Neuronal stem cell (in vitro differentiated cells): ENCODE measurements around the gene DNM1.

Experiments
- DNase-seq: peaks from one replicate; pipeline ENCODE4 v3.0.0-alpha.2; 2013; ENCODE audit warnings: low spot score
- H2AFZ ChIP-seq: one replicate; pipeline ENCODE4 v1.6.1; 2013; ENCODE audit warnings: mild to moderate bottlenecking, low read length, inconsistent platforms
- H2AK5ac ChIP-seq: 2 replicates; pipeline ENCODE4 v1.6.1; 2013; ENCODE audit warnings: low read depth, mild to moderate bottlenecking, inconsistent platforms, low read length, moderate library complexity, mixed read lengths
- H2BK120ac ChIP-seq: 2 replicates; pipeline ENCODE4 v1.6.1; 2013; ENCODE audit warnings: low read depth, mild to moderate bottlenecking, inconsistent platforms, low read length, moderate library complexity, mixed read lengths
- H2BK12ac ChIP-seq: one replicate; pipeline ENCODE4 v1.6.1; 2013; ENCODE audit warnings: low read length, inconsistent platforms
- H2BK15ac ChIP-seq: 2 replicates; pipeline ENCODE4 v1.6.1; 2013; ENCODE audit warnings: mild to moderate bottlenecking, low read length, inconsistent platforms, mixed read lengths
- H2BK5ac ChIP-seq: one replicate; pipeline ENCODE4 v1.6.1; 2013; ENCODE audit warnings: inconsistent platforms, mild to moderate bottlenecking, low read length, moderate library complexity
- H3K14ac ChIP-seq: one replicate; pipeline ENCODE4 v1.6.1; 2013; ENCODE audit warnings: low read length, inconsistent platforms
- H3K18ac ChIP-seq: 2 replicates; pipeline ENCODE4 v1.6.1; 2013; ENCODE audit warnings: low read length, inconsistent platforms
- H3K23ac ChIP-seq: 2 replicates; pipeline ENCODE4 v1.6.1; 2013; ENCODE audit warnings: low read depth, mild to moderate bottlenecking, mixed read lengths, low read length, inconsistent platforms; ENCODE audit not compliant: poor library complexity
- H3K27ac ChIP-seq: replicated peaks from 3 replicates; pipeline ENCODE4 v1.5.1; 2013; ENCODE audit warnings: low read length, inconsistent platforms
- H3K27me3 ChIP-seq, 3 experiments: 2 replicates each; pipeline ENCODE4 v1.6.1; 2013; ENCODE audit warnings: low read length in 3 of 3, mild to moderate bottlenecking in 2 of 3, inconsistent platforms in 1 of 3, low read depth in 1 of 3, mixed read lengths in 1 of 3, moderate library complexity in 1 of 3; ENCODE audit not compliant: control insufficient read depth in 3 of 3, insufficient read depth in 3 of 3
- H3K36me3 ChIP-seq, 2 donors: replicated peaks in 1 of 2; 2 replicates each; pipeline ENCODE4 v1.6.1; 2013; ENCODE audit warnings: low read length in 2 of 2; ENCODE audit not compliant: control insufficient read depth in 2 of 2, insufficient read depth in 2 of 2
- H3K4ac ChIP-seq: 2 replicates; pipeline ENCODE4 v1.6.1; 2013; ENCODE audit warnings: inconsistent platforms, mild to moderate bottlenecking, low read length, moderate library complexity
- H3K4me1 ChIP-seq, 2 donors: 1 replicate in 1 of 2; 2 replicates in 1 of 2; pipeline ENCODE4 v1.6.1; 2013; ENCODE audit warnings: low read length in 2 of 2, low read depth in 1 of 2; ENCODE audit not compliant: control insufficient read depth in 2 of 2, insufficient read depth in 1 of 2
- H3K4me2 ChIP-seq: one replicate; pipeline ENCODE4 v1.6.1; 2013; ENCODE audit warnings: mild to moderate bottlenecking, low read length, inconsistent platforms; ENCODE audit not compliant: insufficient read depth, poor library complexity, severe bottlenecking
- H3K4me3 ChIP-seq, 2 donors: 2 replicates each; pipeline ENCODE4 v1.5.1; 2013; ENCODE audit warnings: low read length in 2 of 2, mild to moderate bottlenecking in 2 of 2, inconsistent platforms in 1 of 2, moderate library complexity in 1 of 2
- H3K79me1 ChIP-seq: one replicate; pipeline ENCODE4 v1.6.1; 2013; ENCODE audit warnings: low read depth, mild to moderate bottlenecking, inconsistent platforms, low read length, moderate library complexity
- H3K9ac ChIP-seq: one replicate; pipeline ENCODE4 v1.6.1; 2013; ENCODE audit warnings: mild to moderate bottlenecking, low read depth, low read length, inconsistent platforms; ENCODE audit not compliant: poor library complexity
- H3K9me3 ChIP-seq, 2 donors: replicated peaks in 1 of 2; 2 replicates each; pipeline versions ENCODE3 to v1.6.1; 2013; ENCODE audit warnings: low read length in 2 of 2, mild to moderate bottlenecking in 2 of 2, inconsistent platforms in 1 of 2, low read depth in 1 of 2, mixed read lengths in 1 of 2, moderate library complexity in 1 of 2; ENCODE audit not compliant: control insufficient read depth in 2 of 2, insufficient read depth in 1 of 2
- H4K8ac ChIP-seq: one replicate; pipeline ENCODE4 v1.6.1; 2013; ENCODE audit warnings: low read depth, mild to moderate bottlenecking, inconsistent platforms, low read length, moderate library complexity
- H4K91ac ChIP-seq: one replicate; pipeline ENCODE4 v1.6.1; 2013; ENCODE audit warnings: low read length, low read depth, mild to moderate bottlenecking, inconsistent platforms; ENCODE audit not compliant: poor library complexity
- WGBS, 2 donors: extraction: QIAGEN DNeasy Blood & Tissue Kit; methylation state at CpG; one replicate each; pipeline ENCODE4 v1.1.7; 2013; ENCODE audit warnings: missing lambda C conversion rate in 2 of 2, mixed read lengths in 1 of 2; ENCODE audit not compliant: insufficient read length in 2 of 2, insufficient replicate concordance in 1 of 2; ENCODE audit errors: extremely low coverage in 2 of 2; 5-methylcytosine and 5-hydroxymethylcytosine counted together

The DNM1 gene

DNA sequence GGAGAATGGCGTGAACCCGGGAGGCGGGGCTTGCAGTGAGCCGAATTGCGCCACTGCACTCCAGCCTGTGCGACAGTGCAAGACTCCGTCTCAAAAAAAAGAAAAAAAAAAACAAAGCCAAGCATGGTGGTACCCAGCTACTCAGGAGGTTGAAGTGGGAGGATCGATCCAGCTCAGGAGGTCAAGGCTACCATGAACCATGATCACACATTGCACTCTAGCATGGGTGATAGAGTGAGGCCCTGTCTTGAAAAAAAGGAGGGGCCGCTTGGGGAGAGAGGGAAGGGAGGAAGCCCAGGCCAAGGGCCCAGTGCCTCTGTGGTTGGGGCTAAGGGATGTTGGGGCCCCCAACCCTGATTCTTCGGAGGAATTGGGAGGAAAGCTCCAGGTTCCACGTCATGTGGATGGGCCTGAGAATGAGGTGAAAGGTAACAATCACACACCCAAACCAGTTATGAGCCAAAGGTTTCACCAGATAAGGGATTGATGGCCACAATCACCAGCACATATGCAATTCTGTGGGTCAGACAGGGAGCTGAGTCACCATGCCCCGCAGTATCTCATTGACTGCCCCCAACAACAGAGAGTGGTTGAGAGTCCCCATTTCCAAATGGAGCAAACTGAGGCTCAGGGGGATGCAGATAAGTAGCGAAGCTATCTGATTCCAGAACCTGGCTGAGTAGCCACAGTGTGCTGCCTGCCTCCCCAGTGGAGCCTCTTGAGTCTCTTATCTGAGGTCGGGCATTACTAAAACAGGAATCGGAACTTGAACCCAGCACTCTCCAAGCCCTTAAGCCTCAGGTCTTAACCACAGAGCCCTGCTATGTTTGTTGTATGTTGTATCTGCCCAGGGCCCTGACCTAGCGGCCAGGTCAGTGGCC lies 93.4 kb downstream of the DNM1 start:
- H3K4ac ChIP-seq = no peak overlapping the region
- no peak overlapping the region for H3K18ac ChIP-seq
- H2BK15ac ChIP-seq = no peak overlapping the region
- H3K79me1 ChIP-seq = peaks cover 2% of the 10 kb centered on the region
- no peak overlapping the region for H3K9ac ChIP-seq
- H4K91ac ChIP-seq = no peak overlapping the region
- no peak overlapping the region for H3K27ac ChIP-seq
- no peaks in the 10 kb centered on the region for H3K36me3 ChIP-seq
- no peak overlapping the region for H2AFZ ChIP-seq
- H3K9me3 ChIP-seq = no peaks in the 10 kb centered on the region
- H3K4me2 ChIP-seq = no peak overlapping the region
- no peak overlapping the region for H3K14ac ChIP-seq
- no peak overlapping the region for H2BK5ac ChIP-seq
- no peak overlapping the region for H4K8ac ChIP-seq
- H3K23ac ChIP-seq = peak overlapping the region; percentile 34
- no peak for DNase-seq
- no peak overlapping the region for H2BK120ac ChIP-seq
- no peaks in the 10 kb centered on the region for H3K27me3 ChIP-seq
- peak overlapping the region in 1 of 2 donors; percentile 4 for H3K4me3 ChIP-seq
- H2BK12ac ChIP-seq = no peak overlapping the region
- H2AK5ac ChIP-seq = no peak overlapping the region
- H3K4me1 ChIP-seq = no peaks in the 10 kb centered on the region
- no CpG with 5 or more reads among the region's 16 CpGs for WGBS, 2 donors

DNA sequence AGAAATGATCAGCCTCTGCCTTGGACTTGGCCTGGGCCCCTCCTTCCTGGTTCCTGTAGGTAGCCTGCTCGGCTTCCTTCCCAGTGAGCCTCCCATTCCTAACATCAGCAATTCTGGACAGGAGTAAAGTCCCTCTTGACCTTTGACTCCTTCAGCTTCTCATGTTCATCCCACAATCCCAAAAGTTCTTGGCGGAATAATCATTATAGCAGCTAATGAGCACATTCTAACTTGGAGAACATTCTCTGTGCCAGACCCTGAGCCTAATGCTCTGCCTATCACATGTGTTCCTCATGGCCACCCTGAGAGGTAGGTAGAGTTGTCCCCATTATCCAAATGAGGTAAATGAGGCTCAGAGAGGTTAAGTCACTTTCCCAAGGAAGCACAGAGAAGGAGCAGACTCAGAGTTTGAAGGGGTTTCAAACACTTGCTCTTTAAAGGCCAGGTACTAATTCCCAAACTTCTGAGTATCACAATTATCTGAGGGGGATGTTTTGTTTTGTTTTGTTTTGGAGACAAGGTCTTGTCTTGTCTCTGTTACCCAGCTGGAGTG lies 94.1 kb downstream of the DNM1 start:
- no CpG with 5 or more reads among the region's 2 CpGs for WGBS, 2 donors
- H4K91ac ChIP-seq = no peak overlapping the region

DNA sequence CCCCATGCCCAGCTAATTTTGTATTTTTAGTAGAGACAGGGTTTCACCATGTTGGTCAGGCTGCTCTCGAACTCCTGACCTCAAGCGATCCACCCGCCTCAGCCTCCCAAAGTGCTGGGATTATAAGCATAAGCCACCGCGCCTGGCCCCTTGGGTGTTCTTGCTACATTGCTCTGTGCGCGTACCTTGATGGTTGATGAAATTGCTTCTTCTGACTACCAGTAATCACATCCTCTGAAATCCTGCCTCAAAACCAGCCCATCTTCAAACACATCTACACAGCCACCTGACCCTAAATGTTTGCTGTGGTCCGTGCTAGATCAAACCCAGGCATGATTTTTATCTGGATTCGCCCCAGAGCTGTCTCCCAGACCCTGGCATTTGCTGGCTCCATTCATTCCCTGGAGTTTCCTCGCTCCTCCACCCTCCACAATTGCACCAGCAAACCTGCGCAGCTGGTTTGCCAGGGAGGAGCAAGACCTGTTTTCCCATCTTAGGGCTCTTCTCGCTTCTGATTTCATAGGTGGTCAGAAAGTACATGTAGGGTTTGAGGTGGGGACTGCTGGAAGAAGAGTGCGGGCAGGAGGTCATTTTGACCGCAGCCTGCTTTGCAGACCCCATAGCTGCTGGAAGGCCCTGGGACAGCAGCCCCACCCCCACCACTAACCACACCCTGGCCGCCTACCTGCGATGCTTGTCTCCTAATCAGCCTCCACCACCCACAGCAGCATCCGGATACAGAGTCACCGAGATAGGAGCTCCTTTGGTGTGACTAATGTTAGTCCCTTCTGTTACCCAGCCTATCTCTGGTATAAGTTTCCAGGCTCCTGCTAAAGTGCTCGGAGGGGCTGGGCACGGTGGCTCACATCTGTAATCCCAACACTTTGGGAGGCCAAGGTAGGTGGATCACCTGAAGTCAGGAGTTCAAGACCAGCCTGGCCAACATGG lies 95.6 kb downstream of the DNM1 start:
- Histone ChIP-seq H2BK5ac (no peak overlapping the region), H3K36me3 (no peaks in the 10 kb centered on the region), H3K23ac (no peak overlapping the region), H3K4me1 (no peaks in the 10 kb centered on the region), H3K79me1 (peaks cover 2% of the 10 kb centered on the region), H3K14ac (no peak overlapping the region), H3K9ac (no peak overlapping the region), H3K4me2 (no peak overlapping the region), H3K27ac (no peak overlapping the region), H2AK5ac (no peak overlapping the region), H3K9me3 (no peaks in the 10 kb centered on the region), H2BK15ac (no peak overlapping the region), H4K8ac (no peak overlapping the region), H3K4ac (no peak overlapping the region), H2AFZ (no peak overlapping the region), H3K4me3 (no peak overlapping the region), H3K18ac (no peak overlapping the region), H2BK120ac (no peak overlapping the region), H3K27me3 (no peaks in the 10 kb centered on the region), H4K91ac (no peak overlapping the region), H2BK12ac (no peak overlapping the region)
- no peak for DNase-seq
- no CpG with 5 or more reads among the region's 20 CpGs for WGBS, 2 donors

More for the DNA sequence above, 94.1 kb downstream of the DNM1 start:
- H4K8ac ChIP-seq = no peak overlapping the region
- H3K18ac ChIP-seq = no peak overlapping the region
- H3K4ac ChIP-seq = no peak overlapping the region
- H3K23ac ChIP-seq = no peak overlapping the region
- H2BK15ac ChIP-seq = no peak overlapping the region
- no peaks in the 10 kb centered on the region for H3K9me3 ChIP-seq
- no peak overlapping the region for H2BK5ac ChIP-seq
- no peak overlapping the region for H2BK12ac ChIP-seq
- no peak for DNase-seq
- no peak overlapping the region for H3K4me2 ChIP-seq
- H3K27me3 ChIP-seq = no peaks in the 10 kb centered on the region
- H3K14ac ChIP-seq = no peak overlapping the region
- no peaks in the 10 kb centered on the region for H3K36me3 ChIP-seq
- no peak overlapping the region for H2BK120ac ChIP-seq
- H2AFZ ChIP-seq = no peak overlapping the region
- H3K9ac ChIP-seq = no peak overlapping the region
- H3K4me3 ChIP-seq = no peak overlapping the region
- H2AK5ac ChIP-seq = no peak overlapping the region
- H3K27ac ChIP-seq = no peak overlapping the region
- H3K4me1 ChIP-seq = no peaks in the 10 kb centered on the region
- peaks cover 2% of the 10 kb centered on the region for H3K79me1 ChIP-seq
